ENCODE data around the gene MICAL2.

The MICAL2 gene

GRCh38 chr11:12102588-12103410, 7.6 kb upstream of the MICAL2 start:
- no peak overlapping the region for H3K27ac Mint-ChIP-seq
- H3K4me1 Mint-ChIP-seq (ENCODE audit: low read depth) = no peaks in the 10 kb centered on the region
- peaks cover 3% of the 10 kb centered on the region for H3K27me3 Mint-ChIP-seq
- H3K4me3 Mint-ChIP-seq = no peak overlapping the region
- H3K9me3 Mint-ChIP-seq (ENCODE audit: low read depth) = no peaks in the 10 kb centered on the region
- H3K36me3 Mint-ChIP-seq = no peaks in the 10 kb centered on the region

- H3K27ac Mint-ChIP-seq = no peak overlapping the region
- no peaks in the 10 kb centered on the region for H3K36me3 Mint-ChIP-seq
- no peak overlapping the region for H3K4me3 Mint-ChIP-seq
- no peaks in the 10 kb centered on the region for H3K9me3 Mint-ChIP-seq (ENCODE audit: low read depth)
- H3K27me3 Mint-ChIP-seq = peaks cover 2% of the 10 kb centered on the region
- no peaks in the 10 kb centered on the region for H3K4me1 Mint-ChIP-seq (ENCODE audit: low read depth)
Measured at GRCh38 chr11:12103411-12104225, 6.8 kb upstream of the MICAL2 start.

- H3K4me3 Mint-ChIP-seq = no peak overlapping the region
- peaks cover 12% of the 10 kb centered on the region for H3K4me1 Mint-ChIP-seq (ENCODE audit: low read depth)
- H3K9me3 Mint-ChIP-seq (ENCODE audit: low read depth) = no peaks in the 10 kb centered on the region
- no peaks in the 10 kb centered on the region for H3K36me3 Mint-ChIP-seq
- peaks cover 2% of the 10 kb centered on the region for H3K27me3 Mint-ChIP-seq
- H3K27ac Mint-ChIP-seq = no peak overlapping the region
Measured at GRCh38 chr11:12105471-12105870, 4.9 kb upstream of the MICAL2 start.

- H3K4me3 Mint-ChIP-seq = no peak overlapping the region
- H3K36me3 Mint-ChIP-seq = no peaks in the 10 kb centered on the region
- H3K27ac Mint-ChIP-seq = no peak overlapping the region
- H3K27me3 Mint-ChIP-seq = peaks cover 2% of the 10 kb centered on the region
- H3K9me3 Mint-ChIP-seq (ENCODE audit: low read depth) = no peaks in the 10 kb centered on the region
- peaks cover 12% of the 10 kb centered on the region for H3K4me1 Mint-ChIP-seq (ENCODE audit: low read depth)
Measured at GRCh38 chr11:12106101-12106500, 4.3 kb upstream of the MICAL2 start.

- Mint-ChIP-seq H3K4me1 (ENCODE audit: low read depth) (peaks cover 12% of the 10 kb centered on the region), H3K4me3 (no peak overlapping the region), H3K36me3 (no peaks in the 10 kb centered on the region), H3K27ac (no peak overlapping the region), H3K9me3 (ENCODE audit: low read depth) (no peaks in the 10 kb centered on the region), H3K27me3 (peaks cover under 1% of the 10 kb centered on the region)
Measured at GRCh38 chr11:12106501-12106900, 3.9 kb upstream of the MICAL2 start.

- Mint-ChIP-seq H3K4me1 (ENCODE audit: low read depth) (peaks cover 12% of the 10 kb centered on the region), H3K27ac (peak overlapping the region; percentile 89), H3K4me3 (peak overlapping the region; percentile 88), H3K36me3 (no peaks in the 10 kb centered on the region), H3K27me3 (no peaks in the 10 kb centered on the region), H3K9me3 (ENCODE audit: low read depth) (no peaks in the 10 kb centered on the region)
Measured at GRCh38 chr11:12108875-12109453, 1.4 kb upstream of the MICAL2 start.

GRCh38 chr11:12109591-12110196, 696 bp upstream of the MICAL2 start:
- H3K36me3 Mint-ChIP-seq = no peaks in the 10 kb centered on the region
- H3K4me1 Mint-ChIP-seq (ENCODE audit: low read depth) = peaks cover 12% of the 10 kb centered on the region
- no peaks in the 10 kb centered on the region for H3K27me3 Mint-ChIP-seq
- H3K9me3 Mint-ChIP-seq (ENCODE audit: low read depth) = no peaks in the 10 kb centered on the region
- peak overlapping the region; percentile 88 for H3K4me3 Mint-ChIP-seq
- peak overlapping the region; percentile 89 for H3K27ac Mint-ChIP-seq

GRCh38 chr11:12110714-12111548, 541 bp downstream of the MICAL2 start:
- Mint-ChIP-seq H3K4me1 (ENCODE audit: low read depth) (peaks cover 12% of the 10 kb centered on the region), H3K36me3 (no peaks in the 10 kb centered on the region), H3K4me3 (peak overlapping the region; percentile 78), H3K27ac (no peak overlapping the region), H3K9me3 (ENCODE audit: low read depth) (no peaks in the 10 kb centered on the region), H3K27me3 (no peaks in the 10 kb centered on the region)

- Mint-ChIP-seq H3K4me3 (peak overlapping the region; percentile 76), H3K36me3 (no peaks in the 10 kb centered on the region), H3K4me1 (ENCODE audit: low read depth) (peaks cover 12% of the 10 kb centered on the region), H3K27ac (no peak overlapping the region), H3K27me3 (no peaks in the 10 kb centered on the region), H3K9me3 (ENCODE audit: low read depth) (no peaks in the 10 kb centered on the region)
Measured at GRCh38 chr11:12111549-12112520, 1.4 kb downstream of the MICAL2 start.

- peak overlapping the region; percentile 63 for H3K4me3 Mint-ChIP-seq
- no peak overlapping the region for H3K27ac Mint-ChIP-seq
- H3K9me3 Mint-ChIP-seq (ENCODE audit: low read depth) = no peaks in the 10 kb centered on the region
- no peaks in the 10 kb centered on the region for H3K27me3 Mint-ChIP-seq
- H3K36me3 Mint-ChIP-seq = no peaks in the 10 kb centered on the region
- H3K4me1 Mint-ChIP-seq (ENCODE audit: low read depth) = peaks cover 14% of the 10 kb centered on the region
Measured at GRCh38 chr11:12112750-12113149, 2.4 kb downstream of the MICAL2 start.

GRCh38 chr11:12113294-12113693, 2.9 kb downstream of the MICAL2 start:
- Mint-ChIP-seq H3K9me3 (ENCODE audit: low read depth) (no peaks in the 10 kb centered on the region), H3K4me3 (no peak overlapping the region), H3K27me3 (no peaks in the 10 kb centered on the region), H3K27ac (no peak overlapping the region), H3K4me1 (ENCODE audit: low read depth) (peaks cover 15% of the 10 kb centered on the region), H3K36me3 (no peaks in the 10 kb centered on the region)

GRCh38 chr11:12114193-12115033, 4.0 kb downstream of the MICAL2 start:
- no peak overlapping the region for H3K27ac Mint-ChIP-seq
- H3K4me3 Mint-ChIP-seq = no peak overlapping the region
- peaks cover 10% of the 10 kb centered on the region for H3K4me1 Mint-ChIP-seq (ENCODE audit: low read depth)
- H3K27me3 Mint-ChIP-seq = no peaks in the 10 kb centered on the region
- H3K36me3 Mint-ChIP-seq = no peaks in the 10 kb centered on the region
- no peaks in the 10 kb centered on the region for H3K9me3 Mint-ChIP-seq (ENCODE audit: low read depth)

All from activated naive CD8-positive, alpha-beta T cell (primary cell).